BJ (cell line): ENCODE results near the gene PLD4. TPM values are rescaled to one million over a fixed set of nuclear protein-coding genes. Genes with fewer than 3 reads are reported as not detected.
"Not testable (repeated sequence)": the region's sequence is repeated elsewhere in the genome, so short reads cannot be mapped to it uniquely, and the experiment has no call there.

Source experiments
- CTCF ChIA-PET: fragments of 350-600 bp; formaldehyde crosslinking; extraction: SDS; loops from one replicate; lab custom pipeline; 2021; ENCODE audit warnings: antibody characterized with exemption, inconsistent platforms; lab: Yijun Ruan, JAX
- POLR2A ChIA-PET: fragments of 300-600 bp; sonication (Branson Sonifier 250); formaldehyde crosslinking; extraction: SDS; loops from one replicate; lab custom pipeline; 2021; ENCODE audit warnings: antibody characterized with exemption; lab: Charles Lee
- DNase-seq: peaks from one replicate; pipeline ENCODE4 v3.0.0-alpha.2; 2011; ENCODE audit warnings: low read depth
- H3K27me3 ChIP-seq: 2 replicates; pipeline ENCODE4 v1.6.0; 2011; ENCODE audit warnings: low read length; ENCODE audit not compliant: control insufficient read depth, insufficient read depth
- H3K36me3 ChIP-seq: 2 replicates; pipeline ENCODE4 v1.5.1; 2011; ENCODE audit warnings: low read length; ENCODE audit not compliant: control insufficient read depth, insufficient read depth
- H3K4me3 ChIP-seq: 2 replicates; pipeline ENCODE4 v1.5.1; 2011; ENCODE audit warnings: low read depth, mild to moderate bottlenecking, control low read depth, low read length
- CTCF ChIP-seq: IDR thresholded peaks from 2 replicates; pipeline ENCODE4 v1.5.1; 2011; ENCODE audit warnings: low read depth, mild to moderate bottlenecking, control low read depth, inconsistent platforms, low read length, moderate library complexity; ENCODE audit not compliant: insufficient read depth
- polyA plus RNA-seq: library from polyadenylated mRNA; depleted of rRNA; stranded (reverse); fragments of >200 nt; gene quantifications from 2 replicates; pipeline ENCODE4 v1.2.3, GENCODE V29; 2011

The PLD4 gene
- polyA plus RNA-seq, 1 experiment: 0.02 TPM

DNA sequence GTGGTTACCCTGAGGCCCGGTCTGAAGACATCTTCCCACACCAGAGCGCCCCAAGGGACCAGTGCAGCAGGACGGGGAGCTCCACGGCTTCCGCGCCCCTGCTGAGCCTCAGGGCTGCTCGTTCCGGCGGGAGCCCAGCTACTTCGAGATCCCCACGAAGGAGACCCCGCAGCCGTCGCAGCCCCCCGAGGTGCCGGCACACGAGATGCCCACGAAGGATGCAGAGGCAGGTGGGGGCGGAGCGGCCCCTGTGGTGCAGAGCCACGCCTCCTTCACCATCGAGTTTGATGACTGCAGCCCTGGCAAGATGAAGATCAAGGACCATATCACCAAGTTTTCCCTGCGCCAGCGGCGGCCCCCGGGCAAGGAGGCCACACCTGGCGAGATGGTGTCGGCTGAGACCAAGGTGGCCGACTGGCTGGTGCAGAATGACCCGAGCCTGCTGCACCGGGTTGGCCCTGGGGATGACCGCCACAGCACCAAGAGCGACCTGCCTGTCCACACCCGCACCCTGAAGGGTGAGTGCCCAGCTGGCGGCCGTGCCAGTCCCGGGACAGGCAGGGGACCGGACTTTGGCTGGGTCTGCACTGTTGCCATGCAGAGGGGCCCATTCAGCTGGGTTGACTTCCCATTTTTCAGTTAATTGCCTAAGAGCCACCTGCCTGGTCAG is 41.6 kb upstream of the PLD4 start:
- Histone ChIP-seq H3K27me3 (no peaks in the 10 kb centered on the region), H3K4me3 (no peak overlapping the region), H3K36me3 (peaks cover 38% of the 10 kb centered on the region)
- CTCF ChIA-PET: interaction anchor here (1.6 kb wide), 1 partner anchor 13 kb away, joined by 4 read pairs; no protein-coding TSS in a partner anchor
- TF ChIP-seq CTCF: no peak
- no peak for DNase-seq
- POLR2A ChIA-PET: no interaction called here

DNA sequence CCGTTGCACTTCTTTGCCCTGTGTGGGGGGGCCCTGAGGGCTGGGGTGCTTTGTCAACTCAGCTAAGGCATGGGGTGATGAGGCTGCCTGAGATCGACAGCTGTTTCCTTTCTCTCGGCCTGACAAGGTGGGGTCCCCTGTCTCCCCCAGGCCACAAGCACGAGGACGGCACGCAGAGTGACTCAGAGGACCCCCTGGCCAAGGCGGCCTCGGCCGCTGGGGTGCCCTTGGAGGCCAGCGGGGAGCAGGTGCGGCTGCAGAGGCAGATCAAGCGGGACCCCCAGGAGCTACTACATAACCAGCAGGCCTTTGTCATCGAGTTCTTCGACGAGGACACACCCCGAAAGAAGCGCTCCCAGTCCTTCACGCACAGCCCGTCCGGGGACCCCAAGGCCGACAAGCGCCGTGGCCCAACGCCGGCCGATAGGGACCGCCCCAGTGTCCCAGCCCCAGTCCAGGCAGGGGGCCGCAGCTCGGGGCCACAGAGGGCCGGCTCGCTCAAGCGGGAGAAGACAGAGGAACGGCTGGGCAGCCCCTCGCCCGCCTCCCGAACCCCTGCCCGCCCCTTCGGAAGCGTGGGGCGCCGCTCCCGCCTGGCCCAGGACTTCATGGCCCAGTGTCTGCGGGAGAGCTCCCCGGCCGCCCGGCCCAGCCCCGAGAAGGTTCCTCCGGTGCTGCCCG is 40.9 kb upstream of the PLD4 start:
- Histone ChIP-seq H3K36me3 (peaks cover 35% of the 10 kb centered on the region), H3K4me3 (no peak overlapping the region), H3K27me3 (no peaks in the 10 kb centered on the region)
- TF ChIP-seq CTCF: no peak
- DNase-seq: no peak
- ChIA-PET POLR2A (no interaction called here), CTCF (interaction anchor here (1.6 kb wide), 1 partner anchor 12 kb away, joined by 4 read pairs; no protein-coding TSS in a partner anchor)

DNA sequence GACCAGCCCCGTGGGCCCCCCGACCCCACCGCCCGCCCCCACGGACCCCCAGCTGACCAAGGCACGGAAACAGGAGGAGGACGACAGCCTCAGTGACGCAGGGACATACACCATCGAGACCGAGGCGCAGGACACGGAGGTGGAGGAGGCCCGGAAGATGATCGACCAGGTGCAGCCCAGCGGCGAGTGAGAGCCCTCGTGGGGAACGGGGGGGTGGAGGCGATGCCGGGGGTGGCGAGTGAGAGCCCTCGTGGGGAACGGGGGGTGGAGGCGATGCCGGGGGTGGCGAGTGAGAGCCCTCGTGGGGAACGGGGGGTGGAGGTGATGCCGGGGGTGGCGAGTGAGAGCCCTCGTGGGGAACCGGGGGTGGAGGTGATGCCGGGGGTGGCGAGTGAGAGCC is 40.3 kb upstream of the PLD4 start:
- POLR2A ChIA-PET: not testable (repeated sequence)
- CTCF ChIA-PET: interaction anchor here (1.6 kb wide), 1 partner anchor 12 kb away, joined by 4 read pairs; no protein-coding TSS in a partner anchor

DNA sequence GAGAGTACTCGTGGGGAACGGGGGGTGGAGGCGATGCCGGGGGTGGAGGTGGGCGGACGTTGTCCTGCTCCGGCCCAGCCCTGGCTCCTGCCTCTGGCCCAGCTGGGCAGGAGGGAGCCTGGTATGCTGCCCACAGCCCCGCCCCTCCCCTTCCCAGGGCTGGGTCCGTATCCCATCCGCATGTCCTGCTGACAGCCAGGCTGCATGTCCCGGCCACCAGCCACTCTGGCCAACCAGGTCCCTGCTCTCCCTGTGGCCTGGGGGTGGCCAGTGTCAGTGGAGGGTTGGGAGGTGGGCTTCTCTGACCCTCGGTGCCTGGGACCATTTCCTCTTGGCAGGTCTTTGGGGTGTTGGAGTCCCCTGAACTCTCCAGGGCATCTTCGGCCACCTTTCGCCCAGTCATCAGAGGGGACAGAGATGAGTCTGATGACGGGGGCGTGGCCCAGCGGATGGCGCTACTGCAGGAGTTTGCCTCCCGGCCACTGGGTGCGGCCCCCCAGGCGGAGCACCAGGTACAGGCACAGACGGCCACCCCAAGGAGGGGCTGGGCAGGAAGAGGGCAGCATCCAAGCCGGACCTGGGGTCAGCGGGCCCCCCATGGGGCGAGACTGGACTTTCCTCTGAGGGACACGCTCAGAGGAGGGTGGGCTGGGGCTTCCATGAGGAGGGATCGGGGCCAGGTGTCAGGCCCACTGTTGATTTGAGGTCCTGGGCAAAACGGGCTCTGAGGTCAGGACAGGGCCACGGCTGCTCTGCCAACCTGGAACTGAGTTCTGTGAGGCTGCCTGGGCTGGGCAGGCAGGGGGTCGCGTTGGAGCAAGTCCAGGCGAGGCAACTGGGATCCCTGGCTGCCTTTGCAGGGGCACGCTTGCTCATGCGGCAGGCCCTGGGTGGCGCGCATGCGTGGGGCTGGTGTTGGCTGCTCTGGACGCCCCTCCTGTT is 39.4 kb upstream of the PLD4 start:
- no peak for TF ChIP-seq CTCF
- Histone ChIP-seq H3K27me3 (no peaks in the 10 kb centered on the region), H3K36me3 (peaks cover 38% of the 10 kb centered on the region), H3K4me3 (no peak overlapping the region)
- ChIA-PET POLR2A (no interaction called here), CTCF (interaction anchor here (1.6 kb wide), 1 partner anchor 11 kb away, joined by 4 read pairs; no protein-coding TSS in a partner anchor)
- DNase-seq: no peak

More for the DNA sequence above, 40.3 kb upstream of the PLD4 start:
- H3K4me3 ChIP-seq, DNase-seq, H3K27me3 ChIP-seq: not testable (repeated sequence)
- H3K36me3 ChIP-seq: peaks cover 37% of the 10 kb centered on the region

DNA sequence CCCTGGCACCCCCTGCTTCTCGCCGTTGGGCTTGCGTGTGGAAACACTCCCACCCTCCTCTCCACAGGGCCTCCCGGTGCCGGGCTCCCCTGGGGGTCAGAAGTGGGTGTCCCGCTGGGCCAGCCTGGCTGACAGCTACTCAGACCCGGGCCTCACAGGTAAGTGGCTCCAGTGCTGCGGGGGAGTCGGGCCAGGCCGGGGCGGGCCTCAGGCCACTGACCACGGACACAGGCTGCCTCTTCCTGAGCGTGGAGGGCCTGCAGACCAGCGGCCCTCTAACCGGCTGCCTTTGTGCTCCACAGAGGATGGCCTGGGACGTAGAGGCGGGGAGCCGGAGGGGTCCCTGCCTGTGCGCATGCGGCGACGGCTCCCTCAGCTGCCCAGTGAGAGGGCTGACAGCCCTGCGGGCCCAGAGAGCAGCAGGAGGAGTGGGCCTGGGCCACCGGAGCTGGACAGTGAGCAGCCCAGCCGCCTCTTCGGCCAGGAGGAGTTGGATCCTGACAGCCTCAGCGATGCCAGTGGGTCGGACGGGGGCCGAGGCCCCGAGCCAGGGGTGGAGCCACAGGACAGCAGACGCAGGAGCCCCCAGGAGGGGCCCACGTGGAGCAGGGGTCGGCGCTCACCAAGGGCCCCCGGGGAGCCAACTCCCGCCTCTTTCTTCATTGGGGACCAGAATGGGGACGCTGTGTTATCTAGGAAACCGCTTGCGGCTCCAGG is 38.5 kb upstream of the PLD4 start:
- H3K27me3 ChIP-seq: no peaks in the 10 kb centered on the region
- POLR2A ChIA-PET: no interaction called here
- DNase-seq: no peak
- CTCF ChIA-PET: no interaction called here
- TF ChIP-seq CTCF: no peak
- H3K4me3 ChIP-seq: no peak overlapping the region
- H3K36me3 ChIP-seq: peaks cover 33% of the 10 kb centered on the region
